ENCODE results near the gene LRCH4.

GRCh38 chr7:100629117-100629716 lies 43.3 kb upstream of the LRCH4 start:
- TF ChIP-seq CTCF (conservative IDR thresholded peaks at IDR 0.05; ENCODE audit: low read length) (peak; percentile 78), EZH2phosphoT487 (IDR thresholded peaks at IDR 0.05; ENCODE audit: borderline replicate concordance, low read depth, low read length) (no peak)
